Activated B cell treated with CpG ODN at 0.5 μM for 24 hours (primary cell): Measurements from ENCODE around the gene SETDB1. TPM values are rescaled to one million over a fixed set of nuclear protein-coding genes. Genes with fewer than 3 reads are reported as not detected.

Source experiments
- ATAC-seq: fragments of 200-7000 bp; cut with Tn5 transposase; one replicate; pipeline ENCODE4 v1.10.0; 2021; ENCODE audit warnings: low read depth, mild to moderate bottlenecking, moderate library complexity
- CTCF ChIA-PET: fragments of 350-600 bp; sonication (Branson Sonifier 250); formaldehyde crosslinking; loops from one replicate; lab custom pipeline; 2021; ENCODE audit warnings: antibody characterized with exemption; lab: Charles Lee
- POLR2A ChIA-PET: fragments of 350-600 bp; sonication (Branson Sonifier 250); formaldehyde crosslinking; loops from one replicate; lab custom pipeline; 2021; ENCODE audit warnings: antibody characterized with exemption; lab: Charles Lee
- DNase-seq: peaks from one replicate; pipeline ENCODE4 v3.0.0; 2022
- H3K27ac Mint-ChIP-seq: one replicate; pipeline ENCODE4 v1.8.0; 2020; ENCODE audit warnings: mixed read lengths
- H3K27me3 Mint-ChIP-seq: one replicate; pipeline ENCODE4 v1.8.0; 2021; ENCODE audit warnings: mixed read lengths
- H3K36me3 Mint-ChIP-seq: one replicate; pipeline ENCODE4 v1.8.0; 2021; ENCODE audit warnings: low read depth, mixed read lengths
- H3K4me1 Mint-ChIP-seq: one replicate; pipeline ENCODE4 v1.8.0; 2021; ENCODE audit warnings: mixed read lengths
- H3K4me3 Mint-ChIP-seq: one replicate; pipeline ENCODE4 v1.8.0; 2020; ENCODE audit warnings: mild to moderate bottlenecking, mixed read lengths
- H3K9me3 Mint-ChIP-seq: one replicate; pipeline ENCODE4 v1.8.0; 2020; ENCODE audit warnings: mixed read lengths
- CTCF ChIP-seq: fragments of 200-600 bp; IDR thresholded peaks from one replicate; pipeline ENCODE4 v1.8.0; 2022; ENCODE audit warnings: antibody characterized with exemption, mild to moderate bottlenecking
- intact Hi-C: fragments of 100-400 bp; cut with micrococcal nuclease; formaldehyde crosslinking; loops from one replicate; pipeline ENCODE4 v1.15.1; 2024
- total RNA-seq: library from RNA; stranded (reverse); gene quantifications from 2 replicates; pipeline ENCODE4 v1.2.3, GENCODE V29; 2022

SETDB1 gene
- total RNA-seq, 1 donor from 2014 or later = 105 TPM

GRCh38 chr1:150973836-150974579, 47.8 kb downstream of the SETDB1 start:
- TF ChIP-seq CTCF = no peak
- ChIA-PET POLR2A (interaction anchor here (0.6 to 2.1 kb wide), 17 partner anchors 11 to 524 kb away, joined by 3 to 9 read pairs (median 4); partner anchors contain the start of genes CTSS, ENSA, GABPB2 and MCL1), CTCF (interaction anchor here (0.7 to 1.1 kb wide), 3 partner anchors 14 to 43 kb away, joined by 3 to 4 read pairs (median 3); no protein-coding TSS in a partner anchor)
- peaks cover 62% of the 10 kb centered on the region for H3K4me1 Mint-ChIP-seq
- peak overlapping the region; percentile 85 for H3K27ac Mint-ChIP-seq
- DNase-seq (peak; percentile 66), ATAC-seq (peak; percentile 30)
- peak overlapping the region; percentile 83 for H3K4me3 Mint-ChIP-seq
- peaks cover 5% of the 10 kb centered on the region for H3K36me3 Mint-ChIP-seq
- H3K9me3 Mint-ChIP-seq = no peaks in the 10 kb centered on the region
- intact Hi-C loops = loop anchor here (1.0 to 10.0 kb wide), 4 partner anchors 47 to 739 kb away; partner anchors contain the start of genes ANP32E, ARNT, SETDB1 and TARS2
- no peaks in the 10 kb centered on the region for H3K27me3 Mint-ChIP-seq

- ChIA-PET CTCF (interaction anchor here (1.1 to 1.8 kb wide), 2 partner anchors 21 to 44 kb away, joined by 3 to 7 read pairs; no protein-coding TSS in a partner anchor), POLR2A (interaction anchor here (0.6 to 2.1 kb wide), 10 partner anchors 12 to 411 kb away, joined by 3 to 9 read pairs (median 5); partner anchors contain the start of genes CTSS, GABPB2, MCL1 and MINDY1)
- DNase-seq (peak; percentile 68), ATAC-seq (peak; percentile 53)
- Mint-ChIP-seq H3K36me3 (no peaks in the 10 kb centered on the region), H3K4me1 (peaks cover 69% of the 10 kb centered on the region), H3K4me3 (peak within 1 kb of the TSS; percentile 83), H3K27me3 (no peaks in the 10 kb centered on the region), H3K9me3 (no peaks in the 10 kb centered on the region), H3K27ac (peak within 1 kb of the TSS; percentile 85)
- no peak for TF ChIP-seq CTCF
- intact Hi-C loops = loop anchor here (1.0 to 10.0 kb wide), 4 partner anchors 48 to 740 kb away; partner anchors contain the start of genes ANP32E, ARNT, SETDB1 and TARS2
These were observed 48.7 kb downstream of the SETDB1 start, which contains the start of gene CERS2 for GRCh38 chr1:150974580-150975478. Gene CERS2 (minus strand): TSS chr1:150974835. CDS start chr1:150969090, 5,745 bp downstream.

GRCh38 chr1:150976401-150976821, 50.2 kb downstream of the SETDB1 start:
- Mint-ChIP-seq H3K4me3 (peak overlapping the region; percentile 83), H3K4me1 (peaks cover 59% of the 10 kb centered on the region), H3K9me3 (no peaks in the 10 kb centered on the region), H3K27me3 (no peaks in the 10 kb centered on the region), H3K27ac (peak overlapping the region; percentile 69), H3K36me3 (no peaks in the 10 kb centered on the region)
- POLR2A ChIA-PET = interaction anchor here (1.0 kb wide), 2 partner anchors 155 to 211 kb away, joined by 3 to 5 read pairs; partner anchors contain the start of gene CTSS
- no peak for ATAC-seq
- TF ChIP-seq CTCF = no peak
- intact Hi-C loops = loop anchor here (10.0 kb wide), 1 partner anchor 742 kb away; the partner anchor contains the start of gene ANP32E
- CTCF ChIA-PET = interaction anchor here (0.7 to 1.8 kb wide), 2 partner anchors 19 to 64 kb away, joined by 4 to 7 read pairs; no protein-coding TSS in a partner anchor
- no peak for DNase-seq

- intact Hi-C loops = loop anchor here (10.0 kb wide), 1 partner anchor 742 kb away; the partner anchor contains the start of gene ANP32E
- ATAC-seq = peak; percentile 63
- Mint-ChIP-seq H3K27me3 (no peaks in the 10 kb centered on the region), H3K9me3 (no peaks in the 10 kb centered on the region), H3K4me1 (peaks cover 52% of the 10 kb centered on the region), H3K4me3 (peak overlapping the region; percentile 83), H3K27ac (peak overlapping the region; percentile 83), H3K36me3 (no peaks in the 10 kb centered on the region)
- ChIA-PET CTCF (interaction anchor here (0.6 to 3.1 kb wide), 5 partner anchors 18 to 417 kb away, joined by 3 to 12 read pairs (median 4); partner anchors contain the start of gene MINDY1), POLR2A (interaction anchor here (0.5 kb wide), 2 partner anchors 212 to 229 kb away, joined by 3 read pairs; partner anchors contain the start of gene CTSS)
- TF ChIP-seq CTCF = no peak
- peak; percentile 69 for DNase-seq
These were observed 50.9 kb downstream of the SETDB1 start for GRCh38 chr1:150976879-150977694.
